GM18498 (cell line): ENCODE data around the gene GNAQ.

ENCODE experiments used
- ATAC-seq: cut with Tn5 transposase; IDR thresholded peaks from one replicate; pipeline ENCODE4 v1.9.1; 2021; ENCODE audit warnings: mild to moderate bottlenecking, moderate library complexity; ENCODE audit not compliant: unreplicated experiment

GNAQ gene

GRCh38 chr9:78032730-78033457, 1.3 kb upstream of the GNAQ start:
- ATAC-seq: no peak

GRCh38 chr9:78031893-78032729, 500 bp upstream of the GNAQ start:
- no peak for ATAC-seq

GRCh38 chr9:78030553-78031443, 813 bp downstream of the GNAQ start:
- ATAC-seq: no peak

- ATAC-seq: no peak
Measured at GRCh38 chr9:78030296-78030552, 1.4 kb downstream of the GNAQ start.

GRCh38 chr9:78029551-78030295, 1.9 kb downstream of the GNAQ start:
- ATAC-seq: no peak

- ATAC-seq: no peak
Measured at GRCh38 chr9:78028926-78029325, 2.7 kb downstream of the GNAQ start.

GRCh38 chr9:78026947-78027346, 4.7 kb downstream of the GNAQ start:
- ATAC-seq: no peak

- no peak for ATAC-seq
Measured at GRCh38 chr9:78026416-78026815, 5.2 kb downstream of the GNAQ start.

- ATAC-seq: no peak
Measured at GRCh38 chr9:78025186-78025585, 6.4 kb downstream of the GNAQ start.

GRCh38 chr9:78023003-78023741, 8.4 kb downstream of the GNAQ start:
- ATAC-seq: no peak

- no peak for ATAC-seq
Measured at GRCh38 chr9:78021697-78022096, 9.9 kb downstream of the GNAQ start.

GRCh38 chr9:78017190-78017693, 14.4 kb downstream of the GNAQ start:
- no peak for ATAC-seq

GRCh38 chr9:78015241-78015640, 16.4 kb downstream of the GNAQ start:
- no peak for ATAC-seq

GRCh38 chr9:78014776-78015175, 16.8 kb downstream of the GNAQ start:
- no peak for ATAC-seq

- ATAC-seq: no peak
Measured at GRCh38 chr9:78013934-78014333, 17.7 kb downstream of the GNAQ start.

GRCh38 chr9:78011049-78011448, 20.6 kb downstream of the GNAQ start:
- ATAC-seq: no peak

GRCh38 chr9:78010445-78010844, 21.2 kb downstream of the GNAQ start:
- no peak for ATAC-seq

GRCh38 chr9:78009186-78009585, 22.4 kb downstream of the GNAQ start:
- ATAC-seq: no peak

- no peak for ATAC-seq
Measured at GRCh38 chr9:78006734-78007133, 24.9 kb downstream of the GNAQ start.
